Thyroid gland (tissue), 4 donors: ENCODE data around the gene DNAJC16.

Source experiments
- POLR2A ChIP-seq, 2 donors: fragments of 450-650 bp; IDR thresholded peaks; one replicate each; pipeline ENCODE4 v1.6.1; 2017; ENCODE audit warnings: antibody characterized with exemption in 2 of 2, mild to moderate bottlenecking in 2 of 2, moderate library complexity in 1 of 2
- TF ChIP-seq, protein P1 (sequence below), 6 experiments: fragments of 200-600 bp in 3 of 6; fragments of 450-650 bp in 3 of 6; sonication (generic) in 3 of 6; IDR thresholded peaks; one replicate each; pipeline ENCODE4 v1.5.1; 2016 to 2019; ENCODE audit warnings: antibody characterized with exemption in 6 of 6, mild to moderate bottlenecking in 2 of 6, inconsistent platforms in 1 of 6, moderate library complexity in 1 of 6

DNA sequence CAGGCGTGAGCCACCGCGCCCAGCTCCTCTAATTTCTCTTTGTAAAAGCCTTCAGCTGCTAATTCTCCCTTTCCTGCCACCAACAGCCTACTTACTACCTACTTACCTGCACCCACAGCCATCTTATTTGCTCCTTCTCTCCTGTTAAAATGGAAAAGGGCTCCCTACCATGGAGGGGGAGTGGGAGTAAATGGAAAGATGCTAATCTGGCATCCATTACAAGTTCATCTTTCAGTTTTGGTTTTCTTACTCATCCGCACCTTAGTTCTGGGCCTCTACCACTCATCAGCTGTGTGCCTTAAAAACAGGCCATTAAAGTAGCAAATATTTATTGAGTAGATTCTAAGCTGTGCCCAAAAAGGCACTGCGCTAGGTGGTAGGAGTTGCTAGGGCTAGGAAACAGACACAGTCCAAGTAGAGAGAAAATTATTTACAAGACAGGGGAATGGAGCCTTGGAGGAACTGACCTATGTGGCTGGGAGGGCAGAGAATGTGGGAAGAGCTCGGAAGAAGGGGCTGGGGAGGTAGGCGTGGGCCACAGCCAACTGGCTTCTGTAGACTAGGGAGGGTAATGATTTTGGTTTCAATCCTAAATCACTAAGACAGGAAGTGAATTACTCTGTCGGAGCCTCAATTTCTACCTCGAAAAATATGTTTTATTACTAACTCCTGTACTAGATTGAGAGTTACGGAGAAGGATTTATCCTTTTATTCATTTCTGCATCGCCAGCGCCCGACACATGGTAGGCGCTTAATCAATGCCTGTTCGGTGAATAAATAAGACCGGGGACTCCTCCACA lies 89.9 kb downstream of the DNAJC16 start:
- TF ChIP-seq, protein P1, sequence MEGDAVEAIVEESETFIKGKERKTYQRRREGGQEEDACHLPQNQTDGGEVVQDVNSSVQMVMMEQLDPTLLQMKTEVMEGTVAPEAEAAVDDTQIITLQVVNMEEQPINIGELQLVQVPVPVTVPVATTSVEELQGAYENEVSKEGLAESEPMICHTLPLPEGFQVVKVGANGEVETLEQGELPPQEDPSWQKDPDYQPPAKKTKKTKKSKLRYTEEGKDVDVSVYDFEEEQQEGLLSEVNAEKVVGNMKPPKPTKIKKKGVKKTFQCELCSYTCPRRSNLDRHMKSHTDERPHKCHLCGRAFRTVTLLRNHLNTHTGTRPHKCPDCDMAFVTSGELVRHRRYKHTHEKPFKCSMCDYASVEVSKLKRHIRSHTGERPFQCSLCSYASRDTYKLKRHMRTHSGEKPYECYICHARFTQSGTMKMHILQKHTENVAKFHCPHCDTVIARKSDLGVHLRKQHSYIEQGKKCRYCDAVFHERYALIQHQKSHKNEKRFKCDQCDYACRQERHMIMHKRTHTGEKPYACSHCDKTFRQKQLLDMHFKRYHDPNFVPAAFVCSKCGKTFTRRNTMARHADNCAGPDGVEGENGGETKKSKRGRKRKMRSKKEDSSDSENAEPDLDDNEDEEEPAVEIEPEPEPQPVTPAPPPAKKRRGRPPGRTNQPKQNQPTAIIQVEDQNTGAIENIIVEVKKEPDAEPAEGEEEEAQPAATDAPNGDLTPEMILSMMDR (IDR thresholded peaks at IDR 0.05) = no peak
- no peak for TF ChIP-seq POLR2A (IDR thresholded peaks at IDR 0.05)
